RWPE1 (cell line): ENCODE measurements around the gene GALNT9.
A peak's percentile ranks its signal among the peaks of the same experiment; 100 is the strongest.

Experiments used
- CTCF ChIA-PET: fragments of 350-600 bp; sonication (Branson Sonifier 250); formaldehyde crosslinking; extraction: SDS; loops from one replicate; lab custom pipeline; 2021; lab: Yijun Ruan, JAX
- POLR2A ChIA-PET: fragments of 400-600 bp; formaldehyde crosslinking; extraction: SDS; loops from one replicate; lab custom pipeline; 2020; ENCODE audit warnings: antibody characterized with exemption; ENCODE audit not compliant: low non-redundant PET; lab: Yijun Ruan, JAX
- DNase-seq: peaks from one replicate; pipeline ENCODE4 v3.0.0; 2012; ENCODE audit warnings: low spot score
- H3K27ac ChIP-seq: fragments of 450-650 bp; 2 replicates; pipeline ENCODE4 v1.5.1; 2017
- TF ChIP-seq, protein P1 (sequence below): fragments of 450-650 bp; conservative IDR thresholded peaks from 2 replicates; pipeline ENCODE4 v1.5.1; 2017; ENCODE audit warnings: low read depth, mild to moderate bottlenecking

GALNT9 gene

DNA sequence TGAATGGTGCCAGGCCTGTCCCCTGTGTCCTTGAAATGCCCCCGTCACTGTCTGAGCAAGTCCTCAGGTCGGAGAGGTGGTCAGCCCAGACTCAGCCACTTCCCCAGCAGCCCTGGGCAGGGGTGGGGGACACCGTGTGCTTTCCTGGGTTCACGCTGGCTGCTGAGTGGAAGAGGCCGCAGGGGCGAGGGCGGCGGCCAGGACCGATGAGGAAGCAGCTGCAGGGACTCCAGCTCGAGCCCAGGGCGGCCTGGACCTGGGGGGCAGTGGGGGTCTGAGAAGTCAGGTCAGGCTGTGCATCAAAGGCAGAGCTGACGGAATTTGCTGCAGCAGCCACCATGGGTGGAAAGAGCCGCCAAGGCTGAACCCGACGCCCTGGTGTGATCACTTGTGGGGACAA lies 156.8 kb downstream of the GALNT9 start:
- POLR2A ChIA-PET: no interaction called here
- CTCF ChIA-PET: interaction anchor here (0.6 kb wide), 1 partner anchor 184 kb away, joined by 5 read pairs; no protein-coding TSS in a partner anchor
- no peak overlapping the region for H3K27ac ChIP-seq
- TF ChIP-seq, protein P1, sequence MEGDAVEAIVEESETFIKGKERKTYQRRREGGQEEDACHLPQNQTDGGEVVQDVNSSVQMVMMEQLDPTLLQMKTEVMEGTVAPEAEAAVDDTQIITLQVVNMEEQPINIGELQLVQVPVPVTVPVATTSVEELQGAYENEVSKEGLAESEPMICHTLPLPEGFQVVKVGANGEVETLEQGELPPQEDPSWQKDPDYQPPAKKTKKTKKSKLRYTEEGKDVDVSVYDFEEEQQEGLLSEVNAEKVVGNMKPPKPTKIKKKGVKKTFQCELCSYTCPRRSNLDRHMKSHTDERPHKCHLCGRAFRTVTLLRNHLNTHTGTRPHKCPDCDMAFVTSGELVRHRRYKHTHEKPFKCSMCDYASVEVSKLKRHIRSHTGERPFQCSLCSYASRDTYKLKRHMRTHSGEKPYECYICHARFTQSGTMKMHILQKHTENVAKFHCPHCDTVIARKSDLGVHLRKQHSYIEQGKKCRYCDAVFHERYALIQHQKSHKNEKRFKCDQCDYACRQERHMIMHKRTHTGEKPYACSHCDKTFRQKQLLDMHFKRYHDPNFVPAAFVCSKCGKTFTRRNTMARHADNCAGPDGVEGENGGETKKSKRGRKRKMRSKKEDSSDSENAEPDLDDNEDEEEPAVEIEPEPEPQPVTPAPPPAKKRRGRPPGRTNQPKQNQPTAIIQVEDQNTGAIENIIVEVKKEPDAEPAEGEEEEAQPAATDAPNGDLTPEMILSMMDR: no peak
- DNase-seq: no peak

DNA sequence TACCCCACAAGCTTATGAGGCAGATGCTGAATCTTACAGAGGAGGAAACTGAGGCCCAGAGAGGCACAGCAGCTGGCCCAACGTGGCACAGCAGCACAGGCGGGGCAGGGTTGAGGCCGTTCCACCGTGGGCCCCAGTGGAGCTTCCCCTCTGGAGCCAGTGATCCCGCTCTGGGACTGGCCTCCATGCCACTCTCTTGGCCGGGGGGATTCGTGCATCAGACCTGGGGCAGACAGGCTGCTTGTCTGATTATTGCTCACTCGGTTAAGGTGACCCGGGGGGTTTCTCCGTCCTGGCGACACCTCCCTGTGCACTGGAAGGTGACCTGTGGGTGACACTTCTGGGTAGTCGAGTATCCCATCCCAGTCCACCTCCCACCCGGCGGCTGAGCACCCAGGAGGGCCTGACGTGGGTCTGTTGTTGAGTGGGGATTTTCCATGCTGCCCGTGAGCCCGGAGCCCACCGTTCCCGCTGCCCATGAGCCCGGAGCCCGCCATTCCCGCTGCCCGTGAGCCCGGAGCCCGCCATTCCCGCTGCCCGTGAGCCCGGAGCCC lies 157.3 kb downstream of the GALNT9 start:
- ChIA-PET CTCF (interaction anchor here (0.6 kb wide), 1 partner anchor 557 kb away, joined by 3 read pairs; no protein-coding TSS in a partner anchor), POLR2A (no interaction called here)
- TF ChIP-seq, protein P1: no peak
- DNase-seq: no peak
- no peak overlapping the region for H3K27ac ChIP-seq

- TF ChIP-seq, protein P1: no peak
- ChIA-PET CTCF (interaction anchor here (0.6 kb wide), 1 partner anchor 556 kb away, joined by 3 read pairs; no protein-coding TSS in a partner anchor), POLR2A (no interaction called here)
- no peak overlapping the region for H3K27ac ChIP-seq
- no peak for DNase-seq
These were observed 158.0 kb downstream of the GALNT9 start for GRCh38 chr12:132171293-132171967.

DNA sequence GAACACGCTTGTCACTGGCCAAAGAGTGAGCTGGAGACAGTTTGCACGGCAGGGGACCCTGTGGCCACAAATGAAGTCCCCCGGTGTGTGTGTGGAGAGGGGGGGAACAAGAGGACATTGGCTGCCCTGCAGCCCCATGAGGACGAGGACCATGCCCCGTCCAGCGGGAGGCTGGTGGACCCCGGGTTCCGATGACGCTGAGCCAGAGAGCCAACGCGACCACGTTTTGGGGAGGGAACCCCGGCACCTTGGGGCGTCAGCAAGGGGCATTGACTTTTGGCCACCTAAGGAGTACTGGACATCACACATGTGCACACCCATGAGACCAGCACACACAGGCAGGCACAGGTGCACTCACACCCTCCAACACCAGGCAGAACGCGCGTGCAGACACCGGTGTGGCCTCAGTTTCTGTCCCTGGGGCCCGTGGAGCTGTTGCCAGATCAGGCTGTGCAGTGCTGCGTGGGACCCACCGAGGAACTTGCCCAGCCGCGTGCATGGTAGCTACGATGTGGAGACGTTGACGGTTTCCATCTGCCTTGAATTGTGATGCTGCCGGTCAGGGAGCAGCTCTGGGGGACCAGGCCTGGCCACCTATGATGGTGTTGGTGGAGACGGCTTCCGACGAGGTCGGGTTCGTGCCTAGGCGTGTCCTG lies 158.6 kb downstream of the GALNT9 start:
- POLR2A ChIA-PET: no interaction called here
- TF ChIP-seq, protein P1: no peak
- no peak for DNase-seq
- H3K27ac ChIP-seq: peak overlapping the region; percentile 72
- CTCF ChIA-PET: no interaction called here

GRCh38 chr12:132170094-132170636 lies 159.2 kb downstream of the GALNT9 start:
- TF ChIP-seq, protein P1: no peak
- peak overlapping the region; percentile 72 for H3K27ac ChIP-seq
- DNase-seq: peak; percentile 39
- POLR2A ChIA-PET: no interaction called here
- CTCF ChIA-PET: no interaction called here

DNA sequence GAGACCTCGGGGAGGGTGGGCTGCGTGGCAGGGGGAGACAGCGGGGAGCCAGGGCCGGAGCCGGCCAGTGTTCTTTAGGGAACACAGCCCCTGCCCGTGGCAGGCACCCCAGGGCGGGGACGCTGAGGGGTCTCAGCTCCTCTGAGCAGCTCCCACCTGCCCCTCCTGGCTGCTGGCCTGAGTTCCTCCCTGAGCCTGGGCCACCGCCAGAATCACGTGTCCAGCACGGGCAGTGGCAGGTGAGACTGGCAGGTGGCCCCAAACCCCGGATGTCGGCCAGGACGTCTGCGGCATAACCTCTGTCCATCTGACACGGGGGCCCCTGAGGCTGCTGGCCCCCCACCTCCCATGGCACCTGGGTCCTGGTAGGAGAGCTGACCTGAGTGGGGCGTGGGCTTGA lies 160.0 kb downstream of the GALNT9 start:
- POLR2A ChIA-PET: no interaction called here
- CTCF ChIA-PET: no interaction called here
- TF ChIP-seq, protein P1: no peak
- DNase-seq: no peak
- peak overlapping the region; percentile 72 for H3K27ac ChIP-seq
